ENCODE results near the gene DNASE1L3. TPM values are rescaled to one million over a fixed set of nuclear protein-coding genes. Genes with fewer than 3 reads are reported as not detected.
A peak's percentile ranks its signal among the peaks of the same experiment; 100 is the strongest.

DNASE1L3 gene, protein sequence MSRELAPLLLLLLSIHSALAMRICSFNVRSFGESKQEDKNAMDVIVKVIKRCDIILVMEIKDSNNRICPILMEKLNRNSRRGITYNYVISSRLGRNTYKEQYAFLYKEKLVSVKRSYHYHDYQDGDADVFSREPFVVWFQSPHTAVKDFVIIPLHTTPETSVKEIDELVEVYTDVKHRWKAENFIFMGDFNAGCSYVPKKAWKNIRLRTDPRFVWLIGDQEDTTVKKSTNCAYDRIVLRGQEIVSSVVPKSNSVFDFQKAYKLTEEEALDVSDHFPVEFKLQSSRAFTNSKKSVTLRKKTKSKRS
- polyA plus RNA-seq = 56.2 TPM
- long read RNA-seq, donor 1, transcript DNASE1L3-201 (8 exons, 1,294 nt) = major isoform, 11 of 12 reads
- long read RNA-seq, donor 1, partial matches to known transcripts = 0 of 12 reads
- long read RNA-seq, donor 1, other reads (novel, unspliced or antisense) = 0 of 12 reads
- long read RNA-seq, donor 2, transcript DNASE1L3-201 (8 exons, 1,294 nt) = major isoform, 32 of 45 reads
- long read RNA-seq, donor 2, partial matches to known transcripts = 9 of 45 reads
- long read RNA-seq, donor 2, other reads (novel, unspliced or antisense) = 0 of 45 reads
- long read RNA-seq, donor 3 = 0 reads
- long read RNA-seq, donor 4, partial matches to known transcripts = 0 of 4 reads
- long read RNA-seq, donor 4, other reads (novel, unspliced or antisense) = 0 of 4 reads
- long read RNA-seq, donor 5, partial matches to known transcripts = 0 of 4 reads
- long read RNA-seq, donor 5, other reads (novel, unspliced or antisense) = 0 of 4 reads
- long read RNA-seq, donor 6, transcript DNASE1L3-201 (8 exons, 1,294 nt) = major isoform, 26 of 30 reads
- long read RNA-seq, donor 6, partial matches to known transcripts = 0 of 30 reads
- long read RNA-seq, donor 6, other reads (novel, unspliced or antisense) = 0 of 30 reads
- long read RNA-seq, donor 7, transcript DNASE1L3-201 (8 exons, 1,294 nt) = major isoform, 7 of 8 reads
- long read RNA-seq, donor 7, partial matches to known transcripts = 0 of 8 reads
- long read RNA-seq, donor 7, other reads (novel, unspliced or antisense) = 0 of 8 reads
- long read RNA-seq, donor 8, transcript DNASE1L3-201 (8 exons, 1,294 nt) = major isoform, 52 of 53 reads
- long read RNA-seq, donor 8, partial matches to known transcripts = 0 of 53 reads
- long read RNA-seq, donor 8, other reads (novel, unspliced or antisense) = 0 of 53 reads
- long read RNA-seq, donor 9, transcript DNASE1L3-201 (8 exons, 1,294 nt) = major isoform, 39 of 45 reads
- long read RNA-seq, donor 9, partial matches to known transcripts = 0 of 45 reads
- long read RNA-seq, donor 9, other reads (novel, unspliced or antisense) = 0 of 45 reads
- long read RNA-seq, donor 10, transcript DNASE1L3-201 (8 exons, 1,294 nt) = major isoform, 47 of 89 reads
- long read RNA-seq, donor 10, partial matches to known transcripts = 32 of 89 reads
- long read RNA-seq, donor 10, other reads (novel, unspliced or antisense) = 6 of 89 reads
- long read RNA-seq, donor 11, transcript DNASE1L3-201 (8 exons, 1,294 nt) = major isoform, 37 of 38 reads
- long read RNA-seq, donor 11, partial matches to known transcripts = 0 of 38 reads
- long read RNA-seq, donor 11, other reads (novel, unspliced or antisense) = 0 of 38 reads

DNA sequence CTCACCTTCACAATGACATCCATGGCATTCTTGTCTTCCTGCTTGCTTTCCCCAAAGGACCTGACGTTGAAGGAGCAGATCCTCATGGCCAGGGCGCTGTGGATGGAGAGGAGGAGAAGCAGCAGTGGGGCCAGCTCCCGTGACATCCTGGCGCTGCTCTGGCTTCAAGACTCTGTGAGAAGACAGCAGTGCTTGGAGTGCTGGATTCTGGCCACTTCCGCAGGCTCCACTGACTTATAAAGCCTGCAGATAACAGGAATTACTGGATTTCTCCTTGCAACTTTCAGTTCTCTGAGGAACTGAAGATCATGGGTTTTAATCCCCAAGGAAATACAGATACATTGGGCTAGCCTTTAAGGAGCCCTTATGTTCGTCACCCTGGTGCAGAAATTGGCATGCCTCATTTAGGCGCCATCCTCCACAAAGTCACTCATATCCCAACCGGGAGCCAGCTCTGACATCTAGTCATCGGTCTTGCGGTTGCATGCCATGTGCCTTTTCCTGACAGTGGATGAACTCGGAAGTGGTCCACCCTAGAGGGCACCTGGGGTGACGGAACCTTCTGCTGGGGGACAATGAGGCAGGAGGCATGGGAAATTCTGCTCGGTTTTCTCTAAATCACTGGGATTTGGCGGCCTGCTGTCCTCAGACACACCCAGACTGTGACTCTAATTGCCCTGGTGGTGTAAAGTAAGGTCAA, at the start of gene DNASE1L3:
TSS of gene DNASE1L3 (minus strand) at position 212 of the 700 bp plus-strand sequence. CDS start at position 146, 66 bp downstream.
- no peak for DNase-seq
- Histone ChIP-seq H3K4me3 (ENCODE audit: low read length) (peak within 1 kb of the TSS; percentile 11), H3K4me1 (ENCODE audit: control insufficient read depth, insufficient read depth, low read length) (peaks cover 5% of the 10 kb centered on the region), H3K27ac (ENCODE audit: low read length) (no peak within 1 kb of the TSS), H3K9me3 (ENCODE audit: control insufficient read depth, low read depth, low read length) (no peaks in the 10 kb centered on the region), H3K36me3 (ENCODE audit: control insufficient read depth, insufficient read depth, low read length) (no peaks in the 10 kb centered on the region), H3K27me3 (ENCODE audit: control insufficient read depth, insufficient read depth, low read length) (no peaks in the 10 kb centered on the region)
- WGBS (ENCODE audit: insufficient coverage, low lambda C conversion rate) = no CpG with 5 or more reads among the region's 14 CpGs

DNA sequence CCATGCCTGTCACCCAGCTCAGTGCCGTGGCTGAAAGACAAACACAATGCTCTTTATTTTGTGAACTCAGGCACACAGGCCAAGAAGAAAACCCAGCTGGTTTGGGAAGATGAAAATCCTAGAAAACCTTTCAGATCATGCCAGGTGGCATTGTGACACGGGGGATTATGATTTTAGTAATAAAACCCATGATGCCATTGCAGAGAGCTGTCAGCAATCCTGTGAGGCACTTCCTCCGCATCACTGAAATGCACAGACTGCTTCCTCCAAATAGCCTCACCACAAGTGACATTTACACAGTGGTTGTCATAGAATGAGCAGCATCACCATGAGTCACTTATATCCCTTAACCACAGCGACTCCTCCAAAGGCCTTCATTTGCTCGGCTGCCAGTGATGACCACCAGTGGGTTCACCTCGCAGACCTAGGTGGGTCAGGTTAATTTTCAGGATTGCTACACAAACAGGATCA, 49.5 kb upstream of the DNASE1L3 start:
- no peaks in the 10 kb centered on the region for H3K9me3 ChIP-seq (ENCODE audit: control insufficient read depth, low read depth, low read length)
- peaks cover 20% of the 10 kb centered on the region for H3K36me3 ChIP-seq (ENCODE audit: control insufficient read depth, insufficient read depth, low read length)
- no peak for DNase-seq
- H3K27me3 ChIP-seq (ENCODE audit: control insufficient read depth, insufficient read depth, low read length) = no peaks in the 10 kb centered on the region
- no CpG with 5 or more reads among the region's 6 CpGs for WGBS (ENCODE audit: insufficient coverage, low lambda C conversion rate)
- no peaks in the 10 kb centered on the region for H3K4me1 ChIP-seq (ENCODE audit: control insufficient read depth, insufficient read depth, low read length)
- no peak overlapping the region for H3K27ac ChIP-seq (ENCODE audit: low read length)
- H3K4me3 ChIP-seq (ENCODE audit: low read length) = no peak overlapping the region

DNA sequence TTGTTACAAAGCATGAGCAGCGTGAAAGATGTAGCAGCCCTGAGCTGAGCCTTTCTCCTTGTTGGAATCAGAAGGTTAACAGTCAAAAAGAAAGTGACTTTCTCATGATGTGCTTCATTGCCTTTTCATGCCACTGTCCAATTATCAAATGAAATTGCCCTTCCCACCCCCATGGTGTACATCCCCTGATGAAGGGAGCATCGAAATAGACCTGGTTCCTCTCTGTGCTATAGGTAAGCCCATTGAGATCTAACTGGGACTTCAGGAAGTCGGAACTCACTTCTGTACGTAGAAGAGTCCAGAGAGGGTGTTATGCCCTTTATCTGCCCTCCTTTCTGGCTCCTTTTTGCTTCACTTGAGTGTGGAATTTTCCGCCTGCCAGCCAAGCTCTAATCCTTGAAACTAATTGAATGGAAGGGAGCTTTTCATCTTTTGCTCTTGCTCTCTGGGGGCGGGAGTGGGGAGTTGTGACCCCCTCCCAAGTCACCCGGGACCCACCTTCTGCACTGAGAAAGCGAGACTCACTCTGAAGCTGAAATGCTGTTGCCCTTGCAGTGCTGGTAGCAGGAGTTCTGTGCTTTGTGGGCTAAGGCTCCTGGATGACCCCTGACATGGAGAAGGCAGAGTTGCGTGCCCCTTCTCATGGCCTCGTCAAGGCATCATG, 47.8 kb upstream of the DNASE1L3 start:
- 100% methylated on average over 1 of the region's 10 CpGs for WGBS (ENCODE audit: insufficient coverage, low lambda C conversion rate)
- Histone ChIP-seq H3K4me3 (ENCODE audit: low read length) (no peak overlapping the region), H3K27ac (ENCODE audit: low read length) (no peak overlapping the region), H3K9me3 (ENCODE audit: control insufficient read depth, low read depth, low read length) (no peaks in the 10 kb centered on the region), H3K4me1 (ENCODE audit: control insufficient read depth, insufficient read depth, low read length) (no peaks in the 10 kb centered on the region), H3K27me3 (ENCODE audit: control insufficient read depth, insufficient read depth, low read length) (no peaks in the 10 kb centered on the region), H3K36me3 (ENCODE audit: control insufficient read depth, insufficient read depth, low read length) (peaks cover 20% of the 10 kb centered on the region)
- no peak for DNase-seq

DNA sequence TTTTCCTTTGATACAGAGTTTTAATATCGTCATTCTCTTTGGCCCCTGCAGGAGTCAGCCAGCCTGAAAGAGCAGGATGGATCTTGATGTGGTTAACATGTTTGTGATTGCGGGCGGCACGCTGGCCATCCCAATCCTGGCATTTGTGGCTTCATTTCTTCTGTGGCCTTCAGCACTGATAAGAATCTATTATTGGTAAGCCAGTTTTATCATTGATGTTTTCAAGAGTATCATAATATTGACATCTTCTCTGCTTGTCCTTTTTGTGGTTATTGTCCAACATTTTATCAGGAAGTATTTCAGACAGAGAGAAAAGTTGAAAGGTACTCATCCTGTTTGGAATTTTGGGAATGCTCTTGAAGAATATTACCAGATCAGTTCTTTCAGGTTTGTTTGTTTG, 45.7 kb upstream of the DNASE1L3 start:
- Histone ChIP-seq H3K27ac (ENCODE audit: low read length) (no peak overlapping the region), H3K36me3 (ENCODE audit: control insufficient read depth, insufficient read depth, low read length) (peaks cover 19% of the 10 kb centered on the region), H3K9me3 (ENCODE audit: control insufficient read depth, low read depth, low read length) (no peaks in the 10 kb centered on the region), H3K27me3 (ENCODE audit: control insufficient read depth, insufficient read depth, low read length) (no peaks in the 10 kb centered on the region), H3K4me3 (ENCODE audit: low read length) (no peak overlapping the region), H3K4me1 (ENCODE audit: control insufficient read depth, insufficient read depth, low read length) (no peaks in the 10 kb centered on the region)
- no CpG with 5 or more reads among the region's 4 CpGs for WGBS (ENCODE audit: insufficient coverage, low lambda C conversion rate)
- no peak for DNase-seq

DNA sequence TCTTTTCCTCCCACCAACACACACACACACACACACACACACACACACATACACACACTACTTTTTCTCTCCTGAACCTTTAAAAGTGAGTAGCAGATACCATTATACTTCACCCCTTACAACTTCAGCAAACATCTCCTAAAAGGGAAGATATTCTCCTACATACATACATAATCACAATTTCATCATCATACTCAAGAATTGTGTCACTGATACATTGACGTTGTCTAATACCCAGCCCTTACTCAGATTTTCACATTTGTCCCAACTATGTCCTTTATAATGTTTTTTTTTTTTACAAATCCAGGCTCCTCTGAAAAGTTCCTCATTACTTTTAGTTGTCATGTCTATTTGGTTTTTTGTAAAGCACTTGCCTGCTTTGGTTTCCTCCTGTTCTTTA, 45.3 kb upstream of the DNASE1L3 start:
- Histone ChIP-seq H3K4me1 (ENCODE audit: control insufficient read depth, insufficient read depth, low read length) (no peaks in the 10 kb centered on the region), H3K4me3 (ENCODE audit: low read length) (no peak overlapping the region), H3K27me3 (ENCODE audit: control insufficient read depth, insufficient read depth, low read length) (no peaks in the 10 kb centered on the region), H3K27ac (ENCODE audit: low read length) (no peak overlapping the region), H3K36me3 (ENCODE audit: control insufficient read depth, insufficient read depth, low read length) (peaks cover 19% of the 10 kb centered on the region), H3K9me3 (ENCODE audit: control insufficient read depth, low read depth, low read length) (no peaks in the 10 kb centered on the region)
- 100% methylated on average over 1 of the region's 1 CpG for WGBS (ENCODE audit: insufficient coverage, low lambda C conversion rate)
- DNase-seq = no peak

DNA sequence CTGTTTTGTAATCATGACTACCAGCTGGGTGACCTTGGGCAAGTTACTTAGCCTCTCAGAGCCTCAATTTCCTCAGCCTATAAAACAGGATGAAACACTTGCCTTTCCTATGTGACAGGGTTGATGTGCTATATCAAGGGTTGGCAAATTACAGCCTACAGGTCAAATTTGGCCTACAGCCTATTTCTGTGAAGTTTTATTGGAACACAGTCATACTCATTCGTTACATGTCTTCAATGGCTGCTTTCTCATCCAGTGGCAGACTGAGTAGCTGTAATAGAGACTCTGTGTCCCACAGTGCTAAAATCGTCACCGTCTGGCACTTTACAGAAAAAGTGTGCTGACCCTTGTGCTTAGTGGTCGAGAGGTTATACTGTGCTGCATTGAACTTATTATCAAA, 43.4 kb upstream of the DNASE1L3 start:
- peaks cover 5% of the 10 kb centered on the region for H3K4me1 ChIP-seq (ENCODE audit: control insufficient read depth, insufficient read depth, low read length)
- WGBS (ENCODE audit: insufficient coverage, low lambda C conversion rate) = no CpG with 5 or more reads among the region's 4 CpGs
- H3K27ac ChIP-seq (ENCODE audit: low read length) = no peak overlapping the region
- no peaks in the 10 kb centered on the region for H3K9me3 ChIP-seq (ENCODE audit: control insufficient read depth, low read depth, low read length)
- H3K36me3 ChIP-seq (ENCODE audit: control insufficient read depth, insufficient read depth, low read length) = peaks cover 13% of the 10 kb centered on the region
- no peaks in the 10 kb centered on the region for H3K27me3 ChIP-seq (ENCODE audit: control insufficient read depth, insufficient read depth, low read length)
- DNase-seq = no peak
- H3K4me3 ChIP-seq (ENCODE audit: low read length) = no peak overlapping the region

DNA sequence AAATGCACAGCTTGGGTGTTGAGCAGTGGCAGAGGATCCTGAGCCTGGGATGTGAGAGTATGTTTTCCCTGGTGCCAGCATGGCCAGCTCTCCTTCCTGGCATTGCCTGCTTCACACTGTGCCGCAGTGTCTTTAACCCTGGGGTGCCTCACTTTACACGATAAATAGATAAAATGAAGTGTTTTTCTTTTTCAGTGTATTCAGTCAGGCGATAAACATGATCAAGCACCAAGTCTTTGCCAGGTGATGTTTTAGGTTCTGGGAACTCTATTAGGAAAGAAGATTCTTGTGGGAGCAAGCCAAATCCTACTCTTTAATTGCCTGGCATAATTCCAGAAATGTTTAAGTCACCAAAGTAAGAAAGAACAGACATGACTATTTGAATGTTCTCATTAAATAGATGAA, 40.9 kb upstream of the DNASE1L3 start:
- Histone ChIP-seq H3K36me3 (ENCODE audit: control insufficient read depth, insufficient read depth, low read length) (peaks cover 2% of the 10 kb centered on the region), H3K27me3 (ENCODE audit: control insufficient read depth, insufficient read depth, low read length) (no peaks in the 10 kb centered on the region), H3K9me3 (ENCODE audit: control insufficient read depth, low read depth, low read length) (no peaks in the 10 kb centered on the region), H3K4me1 (ENCODE audit: control insufficient read depth, insufficient read depth, low read length) (peaks cover 15% of the 10 kb centered on the region), H3K4me3 (ENCODE audit: low read length) (no peak overlapping the region), H3K27ac (ENCODE audit: low read length) (no peak overlapping the region)
- WGBS (ENCODE audit: insufficient coverage, low lambda C conversion rate) = no CpG with 5 or more reads among the region's 3 CpGs
- DNase-seq = no peak

DNA sequence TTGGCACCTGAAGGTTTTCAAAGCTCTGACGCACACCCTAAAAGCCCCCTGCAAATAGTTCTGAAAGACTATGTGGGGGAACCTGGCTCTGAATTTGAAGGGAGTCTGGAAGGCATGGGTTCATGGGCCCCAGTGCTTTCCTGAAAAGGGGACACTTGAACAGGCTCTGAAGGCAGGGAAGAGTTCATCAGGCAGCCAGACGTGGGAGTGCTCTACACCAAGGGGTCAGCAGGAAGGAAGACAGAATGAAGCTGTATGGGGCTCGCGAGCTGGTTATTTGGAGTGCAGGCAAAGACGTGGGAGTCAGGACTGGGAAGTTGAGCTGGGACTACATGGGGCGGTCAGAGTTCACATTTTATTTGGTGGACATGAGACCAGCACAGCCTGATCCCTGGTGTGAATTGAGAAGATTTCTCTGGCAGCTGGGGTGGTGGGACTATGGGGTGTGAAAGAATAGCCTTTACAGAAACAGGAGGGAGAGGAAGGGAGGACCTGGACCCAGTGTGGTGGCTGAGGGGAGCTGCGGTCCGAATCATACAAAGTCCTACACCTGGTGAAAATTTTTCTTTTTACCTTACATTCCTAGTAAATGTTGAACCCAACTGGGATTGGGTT, 39.4 kb upstream of the DNASE1L3 start:
- peak overlapping the region; percentile 69 for H3K27ac ChIP-seq (ENCODE audit: low read length)
- peaks cover 28% of the 10 kb centered on the region for H3K4me1 ChIP-seq (ENCODE audit: control insufficient read depth, insufficient read depth, low read length)
- DNase-seq = peak in 1 of 2 donors; percentile 32
- peak overlapping the region; percentile 44 for H3K4me3 ChIP-seq (ENCODE audit: low read length)
- no CpG with 5 or more reads among the region's 8 CpGs for WGBS (ENCODE audit: insufficient coverage, low lambda C conversion rate)
- no peaks in the 10 kb centered on the region for H3K9me3 ChIP-seq (ENCODE audit: control insufficient read depth, low read depth, low read length)
- peaks cover 2% of the 10 kb centered on the region for H3K36me3 ChIP-seq (ENCODE audit: control insufficient read depth, insufficient read depth, low read length)
- H3K27me3 ChIP-seq (ENCODE audit: control insufficient read depth, insufficient read depth, low read length) = no peaks in the 10 kb centered on the region

Data from large intestine (tissue), 12 donors.